Left renal pelvis (tissue), 4 donors: ENCODE results near the gene SRSF4. TPM values are rescaled to one million over a fixed set of nuclear protein-coding genes. Genes with fewer than 3 reads are reported as not detected.
"Not testable (repeated sequence)": the region's sequence is repeated elsewhere in the genome, so short reads cannot be mapped to it uniquely, and the experiment has no call there.

Source experiments
- DNase-seq, 4 donors: peaks; one replicate each; pipeline ENCODE4 v3.0.0-alpha.2; 2013; ENCODE audit warnings: low read depth in 4 of 4, low spot score in 3 of 4
- polyA plus RNA-seq, 4 donors: library from polyadenylated mRNA; unstranded; fragments of 120-200 nt; gene quantifications; one replicate each; pipeline ENCODE4 v1.2.1, GENCODE V29; 2013; ENCODE audit not compliant: insufficient read length in 4 of 4

SRSF4 gene
- polyA plus RNA-seq, 4 donors = 93.5 to 135 (median 115) TPM

DNA sequence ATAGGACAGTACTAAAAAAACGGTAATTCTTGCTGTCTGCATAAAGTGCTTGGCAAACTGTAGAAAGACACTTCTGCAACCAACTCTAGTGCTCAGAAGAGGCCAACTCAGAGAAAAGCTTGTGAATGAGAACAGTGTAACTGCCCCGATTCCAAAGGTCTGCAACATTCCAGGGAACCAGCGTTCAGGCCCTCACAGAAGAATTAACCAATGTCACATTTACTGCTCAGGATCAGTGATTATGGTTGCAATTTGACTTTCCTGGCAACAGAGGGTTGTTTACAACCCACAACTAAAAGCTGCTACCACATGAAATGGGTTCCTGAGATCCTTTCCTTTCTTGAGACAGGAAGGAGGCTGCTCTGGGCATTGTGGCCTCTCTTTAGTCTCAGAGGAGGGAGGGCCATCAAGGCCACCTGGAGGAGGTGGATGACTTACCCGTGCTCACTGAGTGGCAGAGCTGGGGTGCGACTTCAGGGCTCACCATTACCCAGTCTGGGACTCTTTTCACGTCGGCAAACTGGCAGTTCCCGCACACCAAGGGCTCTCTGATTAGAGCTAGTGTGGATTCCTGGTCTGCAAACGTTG is 15.3 kb downstream of the SRSF4 start:
- no peak for DNase-seq

DNA sequence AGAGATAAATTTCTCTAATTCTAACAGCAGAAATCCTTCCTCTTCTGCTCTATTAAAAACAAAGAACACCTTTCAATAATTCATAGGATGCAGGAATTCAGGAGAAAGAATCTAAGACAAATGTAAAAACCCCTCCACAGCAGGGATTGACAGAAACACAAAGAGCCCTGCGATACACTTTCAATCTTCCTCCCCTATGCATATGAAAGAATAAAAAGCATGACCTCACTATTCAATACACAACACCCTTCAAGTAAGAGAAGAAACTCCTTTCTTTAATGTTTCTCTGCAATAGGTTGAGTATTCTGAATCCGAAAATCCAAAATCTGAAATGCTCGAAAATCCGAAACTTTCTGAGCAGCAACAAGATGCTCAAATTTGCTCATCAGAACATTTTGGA is 17.1 kb downstream of the SRSF4 start:
- DNase-seq = no peak

DNA sequence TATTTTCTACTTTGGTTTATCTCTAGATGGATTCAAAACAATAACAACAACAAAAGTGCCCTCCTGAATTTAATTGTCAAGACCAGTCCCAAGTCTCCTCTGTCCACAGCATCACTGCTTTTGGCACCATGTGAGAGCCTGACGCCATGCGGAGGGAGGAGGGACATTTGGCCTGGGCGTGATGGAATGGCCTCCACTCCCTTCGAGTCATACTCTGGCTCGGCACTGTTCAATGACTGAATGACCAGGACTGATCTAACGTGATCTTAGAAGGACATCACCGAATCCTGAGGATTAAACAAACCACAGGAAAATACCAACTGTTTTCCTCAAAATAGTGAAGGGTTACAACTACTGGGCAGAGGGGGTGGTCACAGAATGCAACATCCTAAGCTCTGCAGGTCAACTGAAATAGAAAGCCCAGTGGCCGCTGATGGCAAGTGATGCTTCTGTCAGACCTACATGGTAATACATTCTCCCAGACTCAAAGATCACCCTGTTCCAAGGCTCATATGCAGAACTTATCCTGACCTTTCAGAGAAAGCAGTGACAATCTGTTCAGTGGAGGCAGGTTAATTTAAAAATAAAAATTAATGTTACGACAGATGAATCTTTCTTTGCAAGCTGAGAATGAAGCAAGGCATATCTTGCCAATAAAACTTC is 19.1 kb downstream of the SRSF4 start:
- DNase-seq = no peak

DNA sequence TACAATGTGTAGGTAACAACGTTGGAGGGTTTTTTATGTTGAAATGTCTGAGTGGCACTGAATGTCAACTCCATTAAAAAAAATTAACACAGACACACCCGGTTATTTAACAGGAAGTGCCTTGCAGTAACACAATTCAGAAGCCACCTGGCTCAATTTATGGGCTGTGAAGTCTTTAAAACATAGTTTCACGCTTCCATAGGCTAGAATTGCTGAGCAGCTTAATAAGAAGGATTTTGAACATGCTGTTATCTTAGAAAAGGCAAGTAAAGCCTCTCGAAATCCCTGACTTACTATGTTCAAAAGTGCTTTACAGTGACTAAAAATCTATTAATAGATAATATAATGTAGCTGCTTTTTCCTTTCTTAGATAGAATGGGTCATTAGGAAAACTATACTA is 19.7 kb downstream of the SRSF4 start:
- no peak for DNase-seq

DNA sequence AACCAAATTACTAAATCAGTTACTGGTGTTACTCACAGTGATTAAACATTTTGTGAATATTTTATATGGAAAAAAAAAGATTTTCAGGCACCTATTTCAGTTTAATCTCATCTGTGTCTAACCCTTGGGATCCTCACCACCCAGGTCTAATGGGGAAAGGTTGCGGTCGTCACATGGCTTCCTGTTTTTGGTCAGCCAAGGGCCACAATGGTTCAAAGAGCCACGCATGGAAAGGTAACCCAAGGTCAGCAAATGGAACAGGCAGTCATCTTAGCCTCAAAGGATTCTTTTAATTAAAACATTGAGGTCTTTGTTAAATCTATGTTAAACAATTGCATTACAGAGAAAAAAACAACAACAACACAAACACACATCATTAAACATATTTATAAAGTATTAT is 21.9 kb downstream of the SRSF4 start:
- DNase-seq = no peak

DNA sequence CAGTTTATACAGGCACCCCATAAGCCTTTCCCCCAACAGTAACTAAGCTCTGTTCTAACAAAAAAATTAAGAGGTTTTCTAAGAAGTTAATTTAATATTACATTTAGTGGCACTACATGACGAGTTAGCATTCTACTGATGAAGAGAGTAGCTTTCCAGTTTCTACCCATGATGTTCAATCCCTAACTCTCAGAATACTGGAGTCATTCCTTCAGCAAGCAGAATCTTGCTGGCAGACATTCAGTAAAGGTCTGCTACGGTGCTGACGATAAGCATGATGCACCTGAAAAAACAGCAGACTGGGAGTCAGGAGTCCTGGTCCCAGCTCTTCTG is 24.5 kb downstream of the SRSF4 start:
- DNase-seq = no peak

DNA sequence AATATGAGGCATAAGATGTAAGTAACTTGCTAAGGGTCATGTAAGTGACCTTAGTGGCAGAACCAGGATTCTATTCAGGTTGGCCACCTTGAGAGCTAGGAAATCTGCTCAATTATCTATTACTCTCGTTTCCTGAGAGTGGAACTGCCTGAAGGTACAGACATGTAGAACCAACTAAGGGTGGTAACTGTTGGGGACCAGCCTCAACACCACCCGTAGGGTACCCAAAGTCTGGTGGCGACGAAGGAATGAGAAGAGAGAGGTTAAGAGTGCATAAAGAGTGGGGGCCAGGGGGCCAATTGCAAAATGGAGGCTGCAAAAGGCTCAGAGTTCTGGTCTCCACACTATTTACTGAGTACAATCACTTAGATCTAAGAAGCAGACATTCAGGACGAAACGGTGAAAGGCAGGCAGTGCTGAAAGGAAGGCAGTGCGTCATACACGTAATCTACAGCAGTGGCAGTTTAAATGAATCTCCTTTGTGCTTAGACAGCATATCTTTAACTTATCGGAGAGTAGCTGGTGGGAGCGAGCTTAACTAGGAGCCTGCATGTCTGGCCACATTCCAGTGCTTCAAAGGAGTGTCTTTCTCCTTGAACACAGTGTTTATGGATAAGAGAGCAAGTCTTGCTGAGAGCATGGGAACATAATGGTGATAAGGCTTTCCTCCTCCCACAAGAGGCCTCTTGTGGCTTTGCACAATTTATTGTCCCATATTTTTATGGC is 25.0 kb downstream of the SRSF4 start:
- DNase-seq = no peak

DNA sequence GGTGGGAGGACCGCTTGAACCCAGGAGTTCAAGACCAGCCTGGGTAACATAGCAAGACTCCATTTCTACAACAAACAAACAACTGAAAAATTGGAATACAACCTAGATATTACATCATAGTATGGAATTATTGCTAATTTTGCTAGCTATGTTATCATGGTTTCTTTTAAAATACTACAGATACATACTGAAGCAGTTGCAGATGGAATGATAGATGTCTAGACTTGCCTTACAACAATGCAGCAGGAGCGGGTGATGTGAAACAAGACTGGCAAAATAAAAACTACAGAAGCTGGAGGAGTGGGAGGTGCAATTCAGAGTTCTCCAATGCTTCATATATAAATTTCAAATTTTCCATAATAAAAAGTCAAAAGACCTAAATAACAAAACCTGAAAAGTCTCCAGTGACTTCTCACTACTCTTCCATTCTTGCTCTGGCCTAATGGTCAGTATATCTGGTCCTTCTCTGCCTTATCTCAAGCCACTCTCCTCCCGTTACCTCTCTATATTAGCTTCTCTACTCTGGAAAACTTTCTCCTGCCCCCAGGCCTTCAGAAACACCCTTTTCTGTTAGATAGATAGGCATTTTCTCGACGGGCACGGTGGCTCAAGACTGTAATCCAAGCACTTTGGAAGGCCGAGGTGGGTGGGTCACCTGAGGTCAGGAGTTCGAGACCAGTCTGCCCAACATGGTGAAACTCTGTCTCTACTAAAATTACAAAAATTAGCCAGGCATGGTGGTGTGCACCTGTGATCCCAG is 29.5 kb downstream of the SRSF4 start:
- no peak for DNase-seq

DNA sequence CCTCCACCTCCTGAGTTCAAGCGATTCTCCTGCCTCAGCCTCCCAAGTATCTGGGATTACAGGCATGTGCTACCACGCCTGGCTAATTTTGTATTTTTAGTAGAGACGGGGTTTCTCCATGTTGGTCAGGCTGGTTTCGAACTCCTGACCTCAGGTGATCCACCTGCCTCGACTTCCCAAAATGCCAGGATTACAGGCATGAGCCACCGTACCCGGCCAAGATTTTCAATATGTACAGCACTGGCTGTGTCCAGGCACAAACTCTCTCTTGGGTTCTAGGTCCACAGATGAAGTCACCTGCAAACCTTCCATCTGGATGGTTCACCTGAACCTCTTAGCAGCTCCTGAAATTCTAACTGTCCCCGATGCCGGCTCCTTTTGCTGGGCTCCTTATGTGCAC is 31.4 kb downstream of the SRSF4 start:
- DNase-seq = not testable (repeated sequence)

DNA sequence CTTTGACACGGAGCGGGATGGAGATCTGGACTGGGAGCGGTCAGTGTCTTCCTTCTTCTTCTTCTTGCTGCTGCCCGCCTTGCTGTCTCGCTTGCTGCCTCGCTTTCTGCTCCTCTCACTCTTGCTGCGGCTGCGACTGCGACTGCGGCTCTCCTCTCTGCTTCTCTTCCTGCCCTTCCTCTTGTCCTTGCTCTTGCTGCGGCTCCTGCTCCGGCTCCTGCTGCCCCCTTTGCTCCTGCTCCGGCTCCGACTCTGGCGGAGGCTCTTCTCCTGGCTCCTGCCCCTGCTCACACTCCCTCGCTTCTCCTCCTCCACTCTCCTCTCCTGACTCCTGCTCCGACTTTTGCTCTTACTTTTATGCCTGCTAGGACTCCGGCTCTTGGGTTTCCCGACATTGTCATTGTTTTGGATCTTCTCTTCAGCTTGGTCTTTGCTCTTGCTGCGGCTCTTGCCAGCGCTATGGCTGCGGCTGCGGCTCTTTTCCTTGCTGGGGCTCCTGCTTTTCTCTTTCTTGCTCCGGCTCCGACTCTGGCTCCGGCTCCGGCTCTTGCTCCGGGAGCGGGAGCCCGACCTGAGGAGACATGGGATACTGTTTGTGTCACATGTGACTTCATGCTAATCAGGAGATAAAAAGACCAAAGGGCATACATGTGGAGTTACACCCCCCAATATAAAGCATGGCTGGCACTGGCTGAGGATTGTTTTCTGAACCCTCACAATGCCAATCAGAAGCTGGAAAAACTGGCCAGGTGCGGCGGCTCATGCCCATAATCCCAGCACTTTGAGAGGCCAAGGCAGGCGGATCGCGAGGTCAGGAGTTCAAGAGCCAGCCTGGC is 32.8 kb downstream of the SRSF4 start:
- no peak for DNase-seq

DNA sequence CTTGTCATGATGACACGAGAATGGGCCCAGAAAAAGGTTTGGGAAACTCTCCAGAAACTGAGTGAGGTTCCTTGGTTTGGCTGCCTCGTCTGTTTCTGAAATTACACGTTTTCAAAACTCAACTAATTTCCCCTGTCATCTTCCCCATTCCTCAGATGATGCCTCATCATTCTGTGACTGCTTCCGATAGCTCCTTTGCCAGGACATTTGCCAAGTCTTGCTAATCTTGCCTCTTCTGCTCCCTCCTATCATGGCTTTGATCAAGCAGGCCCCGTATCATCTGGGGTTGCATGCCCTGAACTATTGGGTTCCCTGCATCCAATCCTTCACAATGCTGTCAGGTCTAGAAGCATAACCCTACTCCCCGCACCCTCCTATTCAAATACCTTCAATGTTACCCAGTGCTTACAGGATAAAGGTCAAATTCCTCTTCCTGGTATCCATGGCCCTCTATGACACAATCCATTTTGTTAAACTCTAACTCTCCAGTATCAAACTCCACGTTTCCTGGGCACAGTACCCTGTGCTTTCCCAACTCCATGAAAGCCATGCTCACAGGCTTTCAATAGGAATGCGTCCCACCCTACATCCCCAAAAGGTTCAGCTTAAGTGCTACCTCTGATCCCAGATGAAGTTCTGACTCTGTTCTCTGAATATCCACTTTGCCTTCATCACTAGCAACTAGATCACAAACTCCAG is 35.8 kb downstream of the SRSF4 start:
- DNase-seq = no peak

DNA sequence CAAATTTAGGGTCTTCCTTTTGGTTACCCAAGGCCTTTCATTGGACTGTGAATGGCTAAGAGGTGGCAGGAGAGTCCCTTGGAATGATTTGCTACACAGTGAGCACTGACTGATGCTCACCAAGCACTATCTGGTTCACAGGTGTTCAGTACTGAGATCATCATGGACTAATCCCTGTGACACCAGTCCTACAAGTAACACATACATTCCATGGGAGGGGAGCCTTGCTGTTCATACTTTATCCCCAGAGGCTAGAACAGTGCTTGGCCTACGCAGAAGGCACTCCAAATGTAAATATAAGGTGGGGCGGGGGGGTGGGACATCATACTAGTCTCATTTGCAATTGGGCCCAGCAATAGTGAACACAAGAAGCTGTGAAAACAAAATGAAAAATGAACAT is 37.5 kb downstream of the SRSF4 start:
- no peak for DNase-seq

DNA sequence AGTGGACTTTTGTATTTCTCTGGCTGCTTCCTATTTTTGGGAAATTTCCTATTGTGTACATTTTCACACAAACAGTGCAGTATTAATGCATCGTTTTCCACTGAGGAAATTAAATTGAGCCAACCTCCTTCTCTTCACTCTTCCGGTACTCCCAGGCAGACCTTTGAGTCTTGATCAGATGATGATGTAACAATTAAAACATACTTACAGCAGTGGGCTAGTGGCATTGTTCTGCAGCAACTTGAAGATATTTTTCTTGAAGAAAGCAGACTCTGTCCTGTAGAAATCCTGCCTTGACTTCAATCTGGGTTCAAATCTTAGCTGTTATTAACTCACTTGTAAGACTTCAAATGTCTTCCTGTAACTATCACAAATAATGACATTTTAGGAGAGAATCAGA is 39.0 kb downstream of the SRSF4 start:
- DNase-seq = no peak

DNA sequence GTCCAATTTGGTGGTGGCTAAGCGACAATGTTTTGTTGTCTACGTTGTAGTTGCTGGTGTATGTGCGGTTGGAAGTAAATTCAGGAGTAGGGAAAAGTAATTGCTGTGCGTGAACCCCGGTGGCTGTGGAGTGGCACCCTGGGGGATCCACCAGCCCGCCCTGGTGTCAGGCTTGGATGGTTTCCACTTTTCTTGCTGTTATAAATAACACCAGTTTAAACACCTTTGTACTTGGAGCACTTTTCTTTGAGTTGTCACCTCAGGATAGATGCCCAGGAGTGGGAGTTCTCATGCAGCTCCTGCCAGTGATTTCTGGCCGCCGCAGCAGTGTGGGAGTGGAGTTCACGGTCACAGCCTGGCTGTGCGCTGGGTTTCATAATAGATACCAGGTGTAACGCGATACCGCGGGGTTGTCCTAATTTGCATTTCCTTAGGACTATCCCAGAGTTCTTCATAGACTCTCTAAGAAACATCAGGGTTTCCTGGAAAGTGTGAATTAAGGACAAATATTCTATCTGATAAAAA is 45.2 kb downstream of the SRSF4 start:
- no peak for DNase-seq

DNA sequence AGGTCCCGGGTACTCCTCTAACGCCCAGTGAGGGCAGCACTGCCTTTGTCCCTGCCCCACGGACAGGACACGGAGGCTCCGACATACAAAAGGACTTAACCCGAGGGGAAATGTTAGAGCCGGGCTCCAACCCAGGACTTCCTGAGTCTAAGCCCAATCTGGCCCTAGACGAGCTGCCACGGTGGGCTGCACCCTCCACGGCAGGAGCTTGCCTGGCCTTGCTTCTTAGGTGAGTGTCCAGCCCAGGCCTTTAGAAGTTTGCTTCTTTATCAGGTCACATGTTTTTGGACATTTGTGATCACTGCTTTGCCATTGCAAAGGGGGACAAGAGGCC is 47.0 kb downstream of the SRSF4 start:
- DNase-seq = no peak

DNA sequence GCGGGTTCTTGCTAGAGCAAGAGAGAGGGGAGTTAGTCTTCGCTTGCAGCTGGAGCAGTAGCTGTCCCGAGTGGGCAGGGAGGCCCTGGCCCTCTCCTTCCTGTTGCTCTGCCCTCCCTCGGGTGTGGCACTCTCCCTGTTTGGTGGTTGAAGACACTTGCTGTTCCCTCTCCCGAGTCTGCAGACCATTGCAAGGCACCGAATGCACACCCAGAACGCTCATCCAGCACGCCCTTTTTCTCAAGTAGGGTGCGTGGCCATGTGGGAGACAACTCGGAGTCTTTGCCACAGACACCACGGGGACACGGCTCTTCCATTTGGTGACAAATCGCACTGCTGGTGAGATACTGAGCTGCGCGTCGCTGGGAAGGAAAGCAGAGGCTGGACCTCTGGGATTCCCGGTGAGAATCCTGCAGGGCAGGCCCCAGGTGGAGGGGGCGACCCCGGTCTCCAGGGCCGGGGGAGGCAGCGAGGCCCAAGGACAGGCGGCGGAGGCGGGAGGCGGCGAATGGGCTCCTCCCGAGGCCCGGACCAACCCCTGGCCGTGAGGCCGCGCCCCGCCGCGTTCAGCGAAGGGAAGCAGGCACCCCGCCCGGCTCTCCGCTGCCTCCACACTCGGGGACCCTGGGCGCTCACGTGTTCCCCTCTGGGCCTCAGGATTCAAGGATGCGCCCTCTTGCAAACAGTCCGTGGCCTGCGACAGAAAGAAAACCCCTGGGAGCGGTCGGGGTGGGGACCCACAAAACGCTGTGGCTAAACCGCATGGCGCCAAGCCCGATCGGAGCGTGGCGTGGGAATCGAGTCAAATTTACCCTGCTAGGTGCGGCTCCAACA is 47.6 kb downstream of the SRSF4 start:
- DNase-seq = no peak

DNA sequence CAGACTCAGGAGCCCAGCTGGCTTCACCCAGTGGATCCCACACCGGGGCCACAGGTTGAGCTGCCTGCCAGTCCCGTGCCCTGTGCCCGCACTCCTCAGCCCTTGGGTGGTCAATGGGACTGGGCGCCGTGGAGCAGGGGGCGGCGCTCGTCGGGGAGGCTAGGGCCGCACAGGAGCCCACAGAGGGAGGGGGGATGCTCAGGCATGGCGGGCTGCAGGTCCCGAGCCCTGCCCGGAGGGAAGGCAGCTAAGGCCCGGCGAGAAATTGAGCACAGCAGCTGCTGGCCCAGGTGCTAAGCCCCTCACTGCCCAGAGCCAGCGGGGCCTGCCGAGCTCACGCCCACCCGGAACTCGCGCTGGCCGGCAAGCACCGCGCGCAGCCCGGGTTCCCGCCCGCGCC is 50.6 kb downstream of the SRSF4 start:
- DNase-seq = not testable (repeated sequence)

DNA sequence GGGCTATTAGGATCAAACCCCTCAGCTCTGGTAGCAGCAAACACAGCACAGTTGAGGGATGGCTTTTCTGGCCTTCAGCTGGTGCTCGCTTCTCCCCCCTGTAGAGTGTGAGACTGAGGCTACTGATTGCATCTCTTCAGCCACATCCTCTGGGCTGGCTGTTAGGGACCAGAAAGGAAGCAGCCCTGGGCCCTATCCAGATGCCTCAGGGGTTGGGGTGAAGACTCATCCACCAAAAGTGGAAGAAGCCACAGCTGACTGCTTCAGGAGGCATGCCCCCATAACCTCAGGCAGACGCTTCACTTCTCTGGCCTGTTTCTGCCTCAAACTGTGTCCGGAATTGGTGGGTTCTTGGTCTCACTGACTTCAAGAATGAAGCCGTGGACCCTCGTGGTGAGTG is 51.8 kb downstream of the SRSF4 start:
- DNase-seq = no peak

DNA sequence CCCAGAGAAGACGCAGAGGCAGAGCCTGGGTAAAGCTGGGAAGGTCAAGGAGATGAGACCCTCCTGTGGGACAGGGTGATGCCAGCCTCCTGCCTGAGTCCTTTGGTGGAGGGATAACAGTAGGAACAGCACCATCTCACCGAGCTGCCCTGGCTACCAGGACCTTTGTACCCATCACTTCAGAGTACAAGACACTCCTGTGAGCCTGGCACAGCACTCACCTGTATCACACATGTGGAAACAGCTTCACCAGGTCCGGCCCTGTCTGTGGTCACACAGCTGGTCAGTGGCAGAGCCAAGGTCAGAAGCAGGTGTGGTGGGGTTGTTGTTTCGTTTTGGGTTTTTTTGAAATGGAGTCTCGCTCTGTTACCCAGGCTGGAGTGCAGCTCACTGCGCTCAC is 53.0 kb downstream of the SRSF4 start:
- DNase-seq = no peak
